Measurements from ENCODE around the gene SNHG17.
"Not testable (repeated sequence)": the region's sequence is repeated elsewhere in the genome, so short reads cannot be mapped to it uniquely, and the experiment has no call there.

The SNHG17 gene

GRCh38 chr20:38447251-38447661 is 12.1 kb upstream of the SNHG17 start:
- DNase-seq, result no peak

GRCh38 chr20:38446441-38447209 is 11.5 kb upstream of the SNHG17 start:
- DNase-seq, result peak; percentile 78

DNA sequence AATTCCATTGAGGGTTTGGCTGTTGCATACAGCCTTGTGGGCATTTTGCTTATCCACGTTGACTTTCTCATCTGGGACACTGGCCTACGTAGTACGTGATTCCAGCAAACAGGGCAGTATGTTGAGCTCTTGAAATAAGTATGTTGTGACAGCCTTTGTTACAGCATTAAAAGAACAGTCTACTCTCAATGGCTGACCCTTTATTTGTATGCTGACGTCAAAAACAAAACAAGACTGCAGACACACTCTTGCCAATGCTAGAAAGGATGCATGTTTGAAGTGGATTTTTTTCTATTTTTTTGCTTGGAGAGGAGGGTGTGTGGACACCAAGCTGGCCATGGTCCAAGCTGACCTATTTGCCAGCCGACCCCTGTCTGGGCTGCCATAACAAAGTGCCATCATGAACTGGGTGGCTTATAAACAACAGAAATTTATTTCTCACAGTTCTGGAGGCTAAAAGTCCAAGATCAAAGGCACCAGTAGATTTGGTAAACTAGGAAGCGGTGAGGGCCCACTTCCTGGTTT is 10.8 kb upstream of the SNHG17 start:
- DNase-seq, result no peak

DNA sequence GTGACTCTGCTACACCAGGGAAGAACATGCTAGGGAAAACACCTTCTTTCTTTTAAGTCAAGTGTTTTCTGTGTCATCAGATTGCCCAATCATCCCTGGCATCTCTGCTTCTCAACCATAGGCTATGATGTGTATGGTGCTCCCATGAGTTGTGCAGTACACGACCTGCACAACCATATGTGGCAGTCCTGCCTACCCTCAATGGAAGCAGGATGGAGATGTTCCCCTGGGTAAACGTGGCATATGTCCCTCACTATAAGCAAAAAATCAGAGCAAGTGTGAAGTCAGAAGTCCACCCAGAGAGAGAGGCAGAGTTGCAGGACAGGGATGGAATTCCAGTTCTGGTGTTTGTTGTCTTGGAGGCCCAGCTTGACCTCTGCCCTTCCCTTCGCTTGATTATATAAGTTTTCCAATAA is 10.3 kb upstream of the SNHG17 start:
- DNase-seq, result no peak

GRCh38 chr20:38441916-38442315 is 6.8 kb upstream of the SNHG17 start:
- no peak for DNase-seq

GRCh38 chr20:38441110-38441509 is 6.0 kb upstream of the SNHG17 start:
- not testable (repeated sequence) for DNase-seq

DNA sequence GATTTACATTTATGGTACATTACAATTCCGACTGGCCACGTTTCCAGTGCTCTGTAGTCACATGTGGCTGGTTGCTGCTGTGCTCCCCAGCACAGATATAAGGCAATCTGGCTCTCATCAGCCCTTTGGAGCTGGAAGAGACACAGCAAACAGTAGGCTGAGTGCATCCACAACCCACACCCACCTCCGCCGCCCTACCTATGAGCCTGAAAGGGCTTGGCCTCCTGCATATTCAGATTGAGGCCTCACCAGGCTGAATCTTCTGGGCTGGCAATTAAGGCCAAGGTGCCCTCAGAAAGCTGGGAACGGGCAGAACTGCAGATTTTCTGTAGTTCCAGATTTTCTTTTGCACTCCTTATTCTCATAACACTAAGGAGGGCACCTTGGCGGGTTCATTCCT is 2.7 kb upstream of the SNHG17 start:
- DNase-seq, result no peak

- DNase-seq, result peak; percentile 49
Observed at GRCh38 chr20:38435555-38435939, 419 bp upstream of the SNHG17 start.

GRCh38 chr20:38434301-38434741 is 807 bp downstream of the SNHG17 start:
- no peak for DNase-seq

GRCh38 chr20:38433304-38433972 is 1.7 kb downstream of the SNHG17 start:
- no peak for DNase-seq

DNA sequence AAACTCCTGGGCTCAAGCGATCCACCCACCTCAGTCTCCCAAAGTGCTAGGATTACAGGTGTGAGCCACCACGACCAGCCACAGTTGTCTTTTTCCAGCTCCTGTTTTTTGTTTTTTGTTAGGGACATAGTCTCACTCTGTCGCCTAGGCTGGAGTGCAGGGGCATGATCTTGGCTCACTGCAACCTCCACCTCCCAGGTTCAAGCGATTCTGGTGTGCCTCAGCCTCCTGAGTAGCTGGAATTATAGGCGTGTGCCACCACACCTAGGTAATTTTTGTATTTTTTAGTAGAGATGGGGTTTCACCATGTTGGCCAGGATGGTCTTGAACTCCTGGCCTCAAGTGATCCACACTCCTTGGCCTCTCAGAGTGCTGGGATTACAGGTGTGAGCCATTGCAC is 2.3 kb downstream of the SNHG17 start:
- not testable (repeated sequence) for DNase-seq

- no peak for DNase-seq
Observed at GRCh38 chr20:38432292-38432691, 2.8 kb downstream of the SNHG17 start.

DNA sequence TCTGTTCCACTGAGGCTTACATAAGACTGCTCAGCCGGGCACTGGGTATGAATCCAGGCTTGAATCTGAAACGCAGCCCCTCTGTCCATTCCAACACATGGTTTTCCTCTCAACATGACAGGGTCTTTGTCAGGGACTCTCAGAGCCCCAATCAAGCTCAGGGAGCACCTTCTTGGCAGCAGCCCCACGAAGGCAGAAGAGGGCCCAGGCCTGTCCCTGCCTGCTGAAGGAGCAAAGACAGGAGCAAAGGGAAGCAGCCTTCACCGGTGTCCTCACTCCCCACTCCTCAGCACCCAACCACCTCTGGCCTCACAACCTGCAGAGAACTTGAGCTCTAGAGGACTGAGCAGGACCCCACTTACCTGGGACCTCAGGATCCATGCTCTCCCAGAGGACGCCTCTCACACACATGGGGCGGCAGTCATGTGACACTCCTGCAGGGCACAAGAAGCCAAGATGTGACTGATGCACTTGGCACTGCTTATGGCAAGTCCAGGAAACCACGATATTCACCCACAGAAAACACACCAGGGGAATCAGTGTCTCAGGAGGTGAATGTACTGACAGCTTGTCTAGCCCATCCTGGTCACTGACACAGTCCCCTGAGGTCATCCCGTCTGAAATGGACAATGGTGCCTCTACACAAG is 4.3 kb downstream of the SNHG17 start:
- no peak for DNase-seq

DNA sequence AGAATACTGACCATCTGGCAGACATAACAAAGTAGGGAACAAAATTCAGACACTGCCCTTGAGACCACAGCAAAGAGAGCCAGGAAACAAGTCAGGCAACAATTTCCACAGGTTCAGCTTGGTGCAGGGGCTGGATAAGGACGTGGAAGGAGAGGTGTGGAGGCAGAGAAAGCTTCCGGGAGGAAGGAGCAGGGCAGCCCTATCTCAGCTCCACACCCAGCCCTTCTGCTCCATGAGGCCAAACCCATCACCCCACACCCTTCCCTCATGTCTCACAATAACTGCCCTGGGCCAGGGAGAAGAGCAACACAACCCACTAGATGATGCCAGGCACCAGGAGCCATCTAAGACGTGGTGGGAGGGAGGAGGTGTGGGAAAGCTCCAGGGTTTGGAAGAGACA is 5.8 kb downstream of the SNHG17 start:
- no peak for DNase-seq

GRCh38 chr20:38428800-38429199 is 6.3 kb downstream of the SNHG17 start:
- DNase-seq, result no peak

DNA sequence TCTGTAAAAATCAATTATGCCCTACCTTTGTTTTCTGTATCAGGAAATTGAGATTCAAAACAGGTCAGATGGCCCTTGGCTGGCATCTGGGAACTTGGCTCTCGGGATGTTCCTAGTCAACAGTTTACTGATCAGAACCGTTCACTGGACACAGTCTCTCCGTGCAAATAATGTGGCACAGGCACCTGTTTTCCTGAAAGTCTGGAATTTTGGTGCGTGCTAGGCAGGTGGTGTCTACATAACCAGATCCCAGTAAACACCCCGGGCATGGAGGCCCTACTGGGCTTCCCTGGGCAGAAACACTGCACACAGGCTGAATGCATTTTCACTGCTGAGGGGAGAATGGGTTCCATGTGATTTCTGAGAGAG is 7.5 kb downstream of the SNHG17 start:
- DNase-seq, result no peak

- DNase-seq, result peak; percentile 43
Observed at GRCh38 chr20:38426006-38426897, 8.9 kb downstream of the SNHG17 start.

DNA sequence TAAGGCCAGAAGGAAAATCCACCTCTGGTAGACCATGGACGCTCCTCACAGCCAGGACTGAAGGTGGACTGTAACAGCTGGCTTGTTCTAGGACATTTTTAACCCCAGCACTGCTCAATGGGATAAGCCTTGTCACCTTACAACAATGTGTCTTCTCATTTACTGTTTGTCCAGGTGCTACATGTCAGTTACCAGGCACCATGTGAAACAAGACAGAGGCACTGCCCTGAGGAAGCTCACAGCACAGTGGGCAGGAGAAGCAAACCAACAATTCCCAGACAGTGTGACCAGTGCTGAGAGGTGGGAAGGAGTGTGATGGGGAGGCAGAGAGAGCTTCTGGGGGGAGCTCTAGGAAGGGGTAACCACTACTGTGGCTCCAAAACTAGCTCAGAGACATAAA is 10.7 kb downstream of the SNHG17 start:
- no peak for DNase-seq

- no peak for DNase-seq
Observed at GRCh38 chr20:38423541-38423940, 11.6 kb downstream of the SNHG17 start.

- no peak for DNase-seq
Observed at GRCh38 chr20:38421915-38422314, 13.2 kb downstream of the SNHG17 start.

GRCh38 chr20:38420388-38421085 is 14.6 kb downstream of the SNHG17 start:
- DNase-seq, result no peak
